HepG2 (cell line): ENCODE measurements around the gene LCAT. TPM values are rescaled to one million over a fixed set of nuclear protein-coding genes. Genes with fewer than 3 reads are reported as not detected.
A peak's percentile ranks its signal among the peaks of the same experiment; 100 is the strongest.

Experiments
- CBX2 ChIP-seq, 2 experiments: fragments of 200-600 bp in 1 of 2; sonication (generic); formaldehyde crosslinking in 1 of 2; IDR thresholded peaks; 2 replicates each; pipeline versions ENCODE4 v1.7.0 to v1.8.1; 2018 to 2022; ENCODE audit warnings: low read depth in 2 of 2, low read length in 1 of 2, mild to moderate bottlenecking in 1 of 2, missing genetic modification reagents in 1 of 2
- E2F5 ChIP-seq: sonication (generic); formaldehyde crosslinking; conservative IDR thresholded peaks from 2 replicates; pipeline ENCODE4 v1.4.0; 2020; ENCODE audit warnings: missing genetic modification reagents
- JUN ChIP-seq: sonication (generic); formaldehyde crosslinking; IDR thresholded peaks from 2 replicates; pipeline ENCODE4 v1.4.0; 2020; ENCODE audit warnings: mild to moderate bottlenecking, missing genetic modification reagents
- LBX2 ChIP-seq: sonication (generic); formaldehyde crosslinking; IDR thresholded peaks from 2 replicates; pipeline ENCODE4 v1.5.0; 2020; ENCODE audit warnings: missing genetic modification reagents, mild to moderate bottlenecking, borderline replicate concordance
- NFE2L1 ChIP-seq: sonication (generic); formaldehyde crosslinking; IDR thresholded peaks from 2 replicates; pipeline ENCODE4 v1.4.0; 2020; ENCODE audit warnings: missing genetic modification reagents, mild to moderate bottlenecking, borderline replicate concordance
- NFE2L2 ChIP-seq: fragments of 150-350 bp; IDR thresholded peaks from 2 replicates; pipeline ENCODE4 v1.6.1; 2014; ENCODE audit warnings: low read length
- NFKB2 ChIP-seq: sonication (generic); formaldehyde crosslinking; IDR thresholded peaks from 2 replicates; pipeline ENCODE4 v1.4.0; 2020; ENCODE audit warnings: missing genetic modification reagents, borderline replicate concordance
- NFYC ChIP-seq: IDR thresholded peaks from 2 replicates; pipeline ENCODE4 v1.6.1; 2016; ENCODE audit warnings: missing genetic modification reagents, missing compliant biosample characterization
- NR2F6 ChIP-seq, 2 experiments: IDR thresholded peaks; 2 replicates each; pipeline ENCODE4 v1.6.1; 2016; ENCODE audit warnings: antibody characterized with exemption in 1 of 2, mild to moderate bottlenecking in 1 of 2
- PRMT3 ChIP-seq: sonication (generic); formaldehyde crosslinking; IDR thresholded peaks from 2 replicates; pipeline ENCODE4 v1.8.1; 2022; ENCODE audit warnings: low read depth, mild to moderate bottlenecking, moderate library complexity, missing genetic modification reagents, borderline replicate concordance
- RNF219 ChIP-seq: sonication (generic); formaldehyde crosslinking; IDR thresholded peaks from 2 replicates; pipeline ENCODE4 v1.5.0; 2020; ENCODE audit warnings: mild to moderate bottlenecking, missing genetic modification reagents
- SAP130 ChIP-seq: IDR thresholded peaks from 2 replicates; pipeline ENCODE4 v1.6.1; 2016; ENCODE audit warnings: low read depth
- SOX13 ChIP-seq, 3 experiments: fragments of 450-650 bp in 1 of 3; sonication (generic) in 1 of 3; formaldehyde crosslinking in 1 of 3; IDR thresholded peaks in 2 of 3; conservative IDR thresholded peaks in 1 of 3; 2 replicates each; pipeline versions ENCODE4 v1.5.0 to v1.6.1; 2016 to 2020; ENCODE audit warnings: antibody characterized with exemption in 1 of 3, mild to moderate bottlenecking in 1 of 3, missing compliant biosample characterization in 1 of 3, missing genetic modification reagents in 1 of 3, moderate library complexity in 1 of 3
- TIGD3 ChIP-seq: sonication (generic); formaldehyde crosslinking; IDR thresholded peaks from 2 replicates; pipeline ENCODE4 v1.5.1; 2020; ENCODE audit warnings: mild to moderate bottlenecking, missing genetic modification reagents, borderline replicate concordance
- ZBTB43 ChIP-seq: sonication (generic); formaldehyde crosslinking; conservative IDR thresholded peaks from 2 replicates; pipeline ENCODE4 v1.4.0; 2020; ENCODE audit warnings: missing genetic modification reagents
- ZNF230 ChIP-seq: sonication (generic); formaldehyde crosslinking; IDR thresholded peaks from 2 replicates; pipeline ENCODE4 v1.4.0; 2020; ENCODE audit warnings: mild to moderate bottlenecking, missing genetic modification reagents
- ZNF607 ChIP-seq: sonication (generic); formaldehyde crosslinking; IDR thresholded peaks from 2 replicates; pipeline ENCODE4 v1.5.1; 2020; ENCODE audit warnings: missing genetic modification reagents, mild to moderate bottlenecking, borderline replicate concordance
- ZNF770 ChIP-seq: sonication (generic); formaldehyde crosslinking; IDR thresholded peaks from 2 replicates; pipeline ENCODE4 v1.5.0; 2020; ENCODE audit warnings: mild to moderate bottlenecking, missing genetic modification reagents
- polyA plus RNA-seq, 8 experiments: library from polyadenylated mRNA; depleted of rRNA in 3 of 8; stranded (reverse) in 7 of 8; unstranded in 1 of 8; fragments of >200 nt; fragmentation: Illumina TruSeq in 4 of 8; extraction: Trizol in 4 of 8; gene quantifications; 2 replicates each; pipeline versions ENCODE4 v1.2.1 to v1.2.3, GENCODE V29; 2011 to 2016; ENCODE audit warnings: low read depth in 4 of 8, missing spikeins in 1 of 8, mixed read lengths in 1 of 8; ENCODE audit not compliant: insufficient read depth in 1 of 8
- total RNA-seq, 5 experiments: library from RNA; depleted of rRNA; stranded (reverse); fragments of >200 nt; fragmentation: Illumina TruSeq; extraction: Trizol; gene quantifications; 2 replicates each; pipeline ENCODE4 v1.2.3, GENCODE V29; 2016; ENCODE audit warnings: low read depth in 1 of 5

Gene LCAT
- total and polyA plus RNA-seq, 2 of the 13 experiments (the other 11 are each of a cell fraction or from before 2014, with no cell fraction given), result 36.1 to 38.9 TPM

GRCh38 chr16:67969254-67970039 lies 25.5 kb upstream of the LCAT start (continued):
- no peak for TF ChIP-seq PRMT3 (CRISPR knock-in tag)
- no peak for TF ChIP-seq ZBTB43 (CRISPR knock-in tag)
- TF ChIP-seq RNF219 (CRISPR knock-in tag), result 0 out of 2 replicates have a peak, but pooled peaks have one; percentile 20
- TF ChIP-seq ZNF607 (CRISPR knock-in tag), result no peak
- TF ChIP-seq NFKB2 (CRISPR knock-in tag), result no peak
- TF ChIP-seq E2F5, result no peak
- TF ChIP-seq SAP130 (CRISPR knock-in tag), result no peak
- TF ChIP-seq SOX13 (IDR thresholded peaks at IDR 0.05), result no peak
- TF ChIP-seq SOX13 (CRISPR knock-in tag; conservative IDR thresholded peaks at IDR 0.05 in 1 of 2, IDR thresholded peaks at IDR 0.05 in 1 of 2), result 0 out of 4 replicates have a peak, but pooled peaks of 1 of the 2 experiments have one; percentile 20
- TF ChIP-seq NFE2L2, result no peak
- peak; percentile 95 for TF ChIP-seq ZNF770 (CRISPR knock-in tag)
- peak; percentile 58; the same call in 1 of the 2 replicates for TF ChIP-seq NFYC (CRISPR knock-in tag)
- 0 out of 2 replicates have a peak, but pooled peaks have one; percentile 0 for TF ChIP-seq NR2F6 (IDR thresholded peaks at IDR 0.05)
- 0 out of 2 replicates have a peak, but pooled peaks have one; percentile 11 for TF ChIP-seq NR2F6 (CRISPR knock-in tag; IDR thresholded peaks at IDR 0.05)
- 0 out of 2 replicates have a peak, but pooled peaks have one; percentile 49 for TF ChIP-seq TIGD3 (CRISPR knock-in tag)
- 0 out of 2 replicates have a peak, but pooled peaks have one; percentile 19 for TF ChIP-seq JUN
- no peak for TF ChIP-seq LBX2 (CRISPR knock-in tag)
- peak; percentile 4 for TF ChIP-seq ZNF230 (CRISPR knock-in tag)
- no peak for TF ChIP-seq CBX2 (IDR thresholded peaks at IDR 0.05; ENCODE audit: low read depth, low read length)
- no peak for TF ChIP-seq CBX2 (CRISPR knock-in tag; IDR thresholded peaks at IDR 0.05; ENCODE audit: low read depth)
- no peak for TF ChIP-seq NFE2L1 (CRISPR knock-in tag)
